NCI-H82 treated with DMSO at 0.1 percent for 48 hours (cell line): ENCODE results near the gene TACC3.

Experiments used
- DNase-seq: peaks from one replicate; lab custom pipeline; 2025; ENCODE audit not compliant: unreplicated experiment; lab: John Stamatoyannopoulos, UW

TACC3 gene

GRCh38 chr4:1744552-1744951 lies 23.2 kb downstream of the TACC3 start:
- no peak for DNase-seq

GRCh38 chr4:1745165-1745564 lies 23.8 kb downstream of the TACC3 start:
- DNase-seq, result no peak

GRCh38 chr4:1745697-1746096 lies 24.4 kb downstream of the TACC3 start:
- no peak for DNase-seq

- peak; percentile 59 for DNase-seq
Measured at GRCh38 chr4:1746265-1746691, 25.0 kb downstream of the TACC3 start.

GRCh38 chr4:1746919-1747602 lies 25.7 kb downstream of the TACC3 start:
- no peak for DNase-seq

GRCh38 chr4:1747603-1747967 lies 26.3 kb downstream of the TACC3 start:
- no peak for DNase-seq

- peak; percentile 30 for DNase-seq
Measured at GRCh38 chr4:1748465-1748995, 27.2 kb downstream of the TACC3 start.

GRCh38 chr4:1749370-1749769 lies 28.0 kb downstream of the TACC3 start:
- no peak for DNase-seq

GRCh38 chr4:1749826-1750225 lies 28.5 kb downstream of the TACC3 start:
- DNase-seq, result no peak

GRCh38 chr4:1750381-1751154 lies 29.2 kb downstream of the TACC3 start:
- DNase-seq, result no peak

- no peak for DNase-seq
Measured at GRCh38 chr4:1751155-1751918, 30.0 kb downstream of the TACC3 start.

- no peak for DNase-seq
Measured at GRCh38 chr4:1751919-1752283, 30.6 kb downstream of the TACC3 start.

GRCh38 chr4:1752284-1753041 lies 31.1 kb downstream of the TACC3 start:
- no peak for DNase-seq

GRCh38 chr4:1753294-1753696 lies 32.0 kb downstream of the TACC3 start:
- DNase-seq, result no peak

GRCh38 chr4:1753697-1754311 lies 32.5 kb downstream of the TACC3 start:
- DNase-seq, result no peak

GRCh38 chr4:1754336-1754735 lies 33.0 kb downstream of the TACC3 start:
- no peak for DNase-seq

GRCh38 chr4:1755297-1755696 lies 34.0 kb downstream of the TACC3 start:
- DNase-seq, result no peak

- DNase-seq, result no peak
Measured at GRCh38 chr4:1756079-1756478, 34.8 kb downstream of the TACC3 start.

- DNase-seq, result no peak
Measured at GRCh38 chr4:1756893-1757779, 35.8 kb downstream of the TACC3 start.

GRCh38 chr4:1757836-1758235 lies 36.5 kb downstream of the TACC3 start:
- DNase-seq, result no peak
